Endothelial cell of umbilical vein (primary cell): Measurements from ENCODE around the gene FAM131C. TPM values are rescaled to one million over a fixed set of nuclear protein-coding genes. Genes with fewer than 3 reads are reported as not detected.

Experiments
- BruUV-seq: library from RNA; stranded (reverse); fragments of 400-500 nt; replicated peaks from 2 replicates; lab custom pipeline; 2021; lab: Mats Ljungman, UMichigan
- CTCF ChIA-PET: fragments of 300-600, 350-600 bp; sonication (Branson Sonifier 250); formaldehyde crosslinking; loops from one replicate; lab custom pipeline; 2021; ENCODE audit warnings: antibody characterized with exemption, inconsistent platforms; lab: Charles Lee
- POLR2A ChIA-PET: fragments of 300-600, 350-600 bp; sonication (Branson Sonifier 250); formaldehyde crosslinking; loops from one replicate; lab custom pipeline; 2021; ENCODE audit warnings: antibody characterized with exemption, inconsistent platforms; lab: Charles Lee
- DNase-seq: peaks from one replicate; pipeline ENCODE4 v3.0.0-alpha.2; 2011; ENCODE audit warnings: low read depth, low spot score
- FAIRE-seq: peaks from 2 replicates; lab custom pipeline; 2011; peaks lifted over from hg19 to GRCh38; lab: Jason Lieb, UNC
- H2AFZ ChIP-seq: 2 replicates; pipeline ENCODE4 v1.6.0; 2012; ENCODE audit warnings: low read depth, low read length, control low read depth, inconsistent platforms
- H3K27ac ChIP-seq: 2 replicates; pipeline ENCODE4 v1.5.1; 2011; ENCODE audit warnings: low read depth, mild to moderate bottlenecking, control low read depth, low read length, moderate library complexity; ENCODE audit not compliant: insufficient read depth
- H3K27me3 ChIP-seq, 2 experiments: 2 replicates each; pipeline versions ENCODE4 v1.6.0 to v1.6.1; 2011; ENCODE audit warnings: low read length in 2 of 2, mixed read lengths in 1 of 2; ENCODE audit not compliant: control insufficient read depth in 2 of 2, insufficient read depth in 2 of 2
- H3K36me3 ChIP-seq, 2 experiments: 2 replicates in 1 of 2; 3 replicates in 1 of 2; pipeline ENCODE4 v1.5.1; 2011; ENCODE audit warnings: low read length in 2 of 2, mild to moderate bottlenecking in 1 of 2, moderate library complexity in 1 of 2; ENCODE audit not compliant: control insufficient read depth in 2 of 2, insufficient read depth in 2 of 2; ENCODE audit errors: extremely low read depth in 1 of 2
- H3K4me1 ChIP-seq: 3 replicates; pipeline ENCODE4 v1.5.1; 2011; ENCODE audit warnings: mild to moderate bottlenecking, low read length; ENCODE audit not compliant: control insufficient read depth, insufficient read depth; ENCODE audit errors: extremely low read depth
- H3K4me2 ChIP-seq: 2 replicates; pipeline ENCODE4 v1.6.1; 2011; ENCODE audit warnings: low read length, control low read depth, mixed read lengths; ENCODE audit not compliant: insufficient read depth
- H3K4me3 ChIP-seq, 3 experiments: fragments of 200-600 bp in 1 of 3; sonication (generic), shearing (Covaris generic) in 1 of 3; replicated peaks in 1 of 3; 2 replicates each; pipeline ENCODE4 v1.5.1; 2011 to 2016; ENCODE audit warnings: control low read depth in 3 of 3, low read length in 3 of 3, mild to moderate bottlenecking in 2 of 3, inconsistent platforms in 1 of 3, low read depth in 1 of 3, moderate library complexity in 1 of 3; ENCODE audit not compliant: insufficient read depth in 1 of 3
- H3K79me2 ChIP-seq: 2 replicates; pipeline ENCODE4 v1.6.0; 2012; ENCODE audit warnings: low read length, inconsistent platforms; ENCODE audit not compliant: control insufficient read depth, insufficient read depth
- H3K9ac ChIP-seq: replicated peaks from 2 replicates; pipeline ENCODE3; 2011; ENCODE audit warnings: low read length, control low read depth; ENCODE audit not compliant: insufficient read depth; ENCODE audit errors: extremely low read depth
- H3K9me1 ChIP-seq: replicated peaks from 3 replicates; pipeline ENCODE4 v1.6.0; 2011; ENCODE audit warnings: mild to moderate bottlenecking, low read length; ENCODE audit not compliant: control insufficient read depth, insufficient read depth; ENCODE audit errors: extremely low read depth
- H3K9me3 ChIP-seq: replicated peaks from 2 replicates; pipeline ENCODE4 v1.5.1; 2012; ENCODE audit warnings: low read length, inconsistent platforms; ENCODE audit not compliant: control insufficient read depth, insufficient read depth
- H4K20me1 ChIP-seq: replicated peaks from 2 replicates; pipeline ENCODE3; 2011; ENCODE audit warnings: mild to moderate bottlenecking, low read length; ENCODE audit not compliant: control insufficient read depth, insufficient read depth; ENCODE audit errors: extremely low read depth
- CTCF ChIP-seq, 2 donors: IDR thresholded peaks; 1 replicate in 1 of 2; 2 replicates in 1 of 2; pipeline ENCODE4 v1.5.1; 2011; ENCODE audit warnings: low read length in 2 of 2, mild to moderate bottlenecking in 2 of 2, moderate library complexity in 2 of 2, control low read depth in 1 of 2, inconsistent platforms in 1 of 2, low read depth in 1 of 2; ENCODE audit not compliant: insufficient read depth in 1 of 2; ENCODE audit errors: extremely low read depth in 1 of 2
- EZH2 ChIP-seq: IDR thresholded peaks from 2 replicates; pipeline ENCODE4 v1.6.1; 2012; ENCODE audit warnings: borderline replicate concordance, low read depth, mild to moderate bottlenecking, moderate library complexity, low read length, inconsistent platforms; ENCODE audit not compliant: severe bottlenecking
- FOS ChIP-seq: IDR thresholded peaks from 2 replicates; pipeline ENCODE4 v1.6.1; 2011; ENCODE audit warnings: mild to moderate bottlenecking, low read length, moderate library complexity, borderline replicate concordance; ENCODE audit not compliant: insufficient read depth
- GATA2 ChIP-seq: IDR thresholded peaks from 2 replicates; pipeline ENCODE4 v1.7.0; 2011; ENCODE audit warnings: low read depth, mild to moderate bottlenecking, moderate library complexity, mixed read lengths, low read length; ENCODE audit not compliant: insufficient read length, insufficient read depth
- JUN ChIP-seq: IDR thresholded peaks from 2 replicates; pipeline ENCODE4 v1.6.1; 2011; ENCODE audit warnings: borderline replicate concordance, low read depth; ENCODE audit not compliant: insufficient read length, insufficient read depth
- MAX ChIP-seq: IDR thresholded peaks from 2 replicates; pipeline ENCODE4 v1.6.1; 2011; ENCODE audit not compliant: insufficient read depth, insufficient read length
- MYC ChIP-seq: IDR thresholded peaks from one replicate; pipeline ENCODE4 v1.6.1; 2011; ENCODE audit warnings: mild to moderate bottlenecking, low read depth, low read length
- POLR2A ChIP-seq: IDR thresholded peaks from 2 replicates; pipeline ENCODE4 v1.6.1; 2012; ENCODE audit warnings: low read depth, mild to moderate bottlenecking, control low read depth, low read length
- POLR2AphosphoS5 ChIP-seq: IDR thresholded peaks from 2 replicates; pipeline ENCODE4 v1.6.1; 2012; ENCODE audit warnings: low read depth, mild to moderate bottlenecking, control low read depth, low read length, moderate library complexity; ENCODE audit not compliant: insufficient read depth
- dilution Hi-C: fragments of 300-500 bp; cut with MboI; formaldehyde crosslinking; loops from one replicate; pipeline ENCODE4 v1.15.0; 2019; ENCODE audit warnings: low sequenced_read_pairs; ENCODE audit not compliant: extremely low pct_ligation_motif_present
- intact Hi-C: fragments of 100-400 bp; cut with micrococcal nuclease; formaldehyde crosslinking; loops from one replicate; pipeline ENCODE4 v1.10.0; 2022
- polyA plus RNA-seq, 4 experiments: library from polyadenylated mRNA; depleted of rRNA in 3 of 4; stranded (reverse) in 3 of 4; unstranded in 1 of 4; fragments of >200 nt; gene quantifications; 2 replicates each; pipeline versions ENCODE4 v1.2.1 to v1.2.3, GENCODE V29; 2011 to 2012; ENCODE audit warnings: missing spikeins in 1 of 4
- total RNA-seq: library from RNA; stranded (reverse); gene quantifications from 2 replicates; pipeline ENCODE4 v1.2.3, GENCODE V29; 2021

FAM131C gene
- total and polyA plus RNA-seq, 2 donors (not counting 3 experiments of a cell fraction or from before 2014, with no cell fraction given) = 0.23 TPM; not detected in 1

- Histone ChIP-seq H3K79me2 (peaks cover 3% of the 10 kb centered on the region), H3K36me3 (peaks cover 12 to 26% of the 10 kb centered on the region in 2 experiments), H3K9ac (no peak overlapping the region), H3K27ac (no peak overlapping the region), H3K4me2 (no peak overlapping the region), H2AFZ (no peak overlapping the region), H4K20me1 (no peaks in the 10 kb centered on the region), H3K4me3 (no peak overlapping the region), H3K27me3 (no peaks in the 10 kb centered on the region), H3K9me3 (no peaks in the 10 kb centered on the region), H3K4me1 (no peaks in the 10 kb centered on the region), H3K9me1 (no peaks in the 10 kb centered on the region)
- intact Hi-C loops (loop anchor here (5.0 kb wide), 1 partner anchor 33 kb away; no protein-coding TSS in a partner anchor), dilution Hi-C loops (no loop called here)
- DNase-seq (no peak), FAIRE-seq (no peak)
- no peak for TF ChIP-seq GATA2
- no peak for TF ChIP-seq JUN
- TF ChIP-seq POLR2A = no peak
- TF ChIP-seq CTCF (IDR thresholded peaks at IDR 0.05; ENCODE audit: extremely low read depth in 1 of 2, insufficient read depth in 1 of 2, low read depth in 1 of 2, low read length in 2 of 2) = no peak
- no peak for TF ChIP-seq POLR2AphosphoS5
- no peak for TF ChIP-seq EZH2
- TF ChIP-seq MAX = no peak
- TF ChIP-seq FOS = no peak
- TF ChIP-seq MYC = no peak
- BruUV-seq = no TSS peak
- POLR2A ChIA-PET = no interaction called here
- CTCF ChIA-PET = interaction anchor here (1.3 to 5.6 kb wide), 3 partner anchors 10 to 41 kb away, joined by 3 to 67 read pairs (median 13); no protein-coding TSS in a partner anchor
These were observed 47.0 kb upstream of the FAM131C start for GRCh38 chr1:16120407-16120806.
